ENCODE results near the gene GNL2.

GRCh38 chr1:37633938-37634243, 38.2 kb upstream of the GNL2 start:
- TF ChIP-seq CTCF (IDR thresholded peaks at IDR 0.05), result no peak
- no peak for TF ChIP-seq POLR2A (IDR thresholded peaks at IDR 0.05)
